Fibroblast of villous mesenchyme (primary cell): ENCODE results near the gene RRP36. TPM values are rescaled to one million over a fixed set of nuclear protein-coding genes. Genes with fewer than 3 reads are reported as not detected.
"Not testable (repeated sequence)": the region's sequence is repeated elsewhere in the genome, so short reads cannot be mapped to it uniquely, and the experiment has no call there.

Experiments used
- DNase-seq: peaks from one replicate; pipeline ENCODE4 v3.0.0-alpha.2; 2010; ENCODE audit warnings: low read depth
- H3K4me3 ChIP-seq: 2 replicates; pipeline ENCODE4 v1.5.1; 2011; ENCODE audit warnings: low read depth, mild to moderate bottlenecking, low read length
- CTCF ChIP-seq: IDR thresholded peaks from 2 replicates; pipeline ENCODE4 v1.5.1; 2012; ENCODE audit warnings: low read depth, mild to moderate bottlenecking, low read length; ENCODE audit not compliant: insufficient read depth
- total RNA-seq: library from RNA; depleted of rRNA; stranded (reverse); fragments of >200 nt; gene quantifications from 2 replicates; pipeline ENCODE4 v1.2.3, GENCODE V29; 2012

The RRP36 gene
- total RNA-seq, 1 donor: 114 TPM

- H3K4me3 ChIP-seq: no peak overlapping the region
- no peak for TF ChIP-seq CTCF
- DNase-seq: no peak
Observed at GRCh38 chr6:43036712-43037111, 15.3 kb downstream of the RRP36 start.

- no peak for DNase-seq
- TF ChIP-seq CTCF: no peak
- H3K4me3 ChIP-seq: no peak overlapping the region
Observed at GRCh38 chr6:43037197-43037596, 15.8 kb downstream of the RRP36 start.

- TF ChIP-seq CTCF: no peak
- DNase-seq: no peak
- H3K4me3 ChIP-seq: no peak overlapping the region
Observed at GRCh38 chr6:43037706-43038105, 16.3 kb downstream of the RRP36 start.

GRCh38 chr6:43038727-43039126, 17.3 kb downstream of the RRP36 start:
- no peak for TF ChIP-seq CTCF
- H3K4me3 ChIP-seq: no peak overlapping the region
- DNase-seq: no peak

- no peak overlapping the region for H3K4me3 ChIP-seq
- DNase-seq: no peak
- TF ChIP-seq CTCF: no peak
Observed at GRCh38 chr6:43040542-43041257, 19.3 kb downstream of the RRP36 start.

- H3K4me3 ChIP-seq, DNase-seq: not testable (repeated sequence)
Observed at GRCh38 chr6:43041475-43041874, 20.1 kb downstream of the RRP36 start.

GRCh38 chr6:43043310-43043709, 21.9 kb downstream of the RRP36 start:
- DNase-seq: no peak
- no peak overlapping the region for H3K4me3 ChIP-seq
- TF ChIP-seq CTCF: no peak
